HEK293 (cell line): ENCODE measurements around the gene GAREM1.

Experiments
- CTCF ChIP-seq: fragments of 450-650 bp; formaldehyde crosslinking; IDR thresholded peaks from 2 replicates; pipeline ENCODE4 v1.5.1; 2016; ENCODE audit warnings: missing biosample characterization, missing genetic modification characterization
- GFI1B ChIP-seq: fragments of 450-650 bp; formaldehyde crosslinking; IDR thresholded peaks from 2 replicates; pipeline ENCODE4 v1.5.1; 2016; ENCODE audit warnings: missing biosample characterization, missing genetic modification characterization
- ZEB2 ChIP-seq: fragments of 450-650 bp; formaldehyde crosslinking; IDR thresholded peaks from 2 replicates; pipeline ENCODE4 v1.5.1; 2016; ENCODE audit warnings: missing biosample characterization, missing genetic modification characterization
- ZNF311 ChIP-seq: fragments of 450-650 bp; formaldehyde crosslinking; IDR thresholded peaks from 2 replicates; pipeline ENCODE4 v1.5.1; 2017; ENCODE audit warnings: missing biosample characterization, missing genetic modification characterization, borderline replicate concordance
- ZNF510 ChIP-seq: fragments of 450-650 bp; formaldehyde crosslinking; IDR thresholded peaks from 2 replicates; pipeline ENCODE4 v1.5.1; 2018; ENCODE audit warnings: mild to moderate bottlenecking, missing genetic modification characterization, missing biosample characterization; ENCODE audit not compliant: insufficient replicate concordance
- ZNF513 ChIP-seq: fragments of 450-650 bp; IDR thresholded peaks from 2 replicates; pipeline ENCODE4 v1.5.1; 2018; ENCODE audit warnings: missing biosample characterization, missing genetic modification characterization
- ZNF701 ChIP-seq: fragments of 450-650 bp; formaldehyde crosslinking; IDR thresholded peaks from 2 replicates; pipeline ENCODE4 v1.5.1; 2016; ENCODE audit warnings: missing biosample characterization, missing genetic modification characterization
- ZNF776 ChIP-seq: fragments of 450-650 bp; formaldehyde crosslinking; IDR thresholded peaks from 2 replicates; pipeline ENCODE4 v1.5.0; 2017; ENCODE audit warnings: missing biosample characterization, missing genetic modification characterization, borderline replicate concordance
- TF ChIP-seq, protein P1 (sequence below): fragments of 450-650 bp; formaldehyde crosslinking; IDR thresholded peaks from 2 replicates; pipeline ENCODE4 v1.5.1; 2016; ENCODE audit warnings: missing biosample characterization, missing genetic modification characterization, borderline replicate concordance
- TF ChIP-seq, protein P2 (sequence below): fragments of 450-650 bp; formaldehyde crosslinking; IDR thresholded peaks from 2 replicates; pipeline ENCODE4 v1.5.1; 2016; ENCODE audit warnings: missing biosample characterization, missing genetic modification characterization

GRCh38 chr18:32473325-32473724 is 2.6 kb upstream of the GAREM1 start:
- TF ChIP-seq ZNF513 (no peak), ZNF776 (tag by site-specific recombination) (no peak), ZNF701 (tag by site-specific recombination) (no peak), CTCF (tag by site-specific recombination) (no peak), ZNF510 (tag by site-specific recombination) (no peak), ZNF311 (no peak), ZEB2 (tag by site-specific recombination) (no peak), GFI1B (no peak)
- TF ChIP-seq, protein P1, sequence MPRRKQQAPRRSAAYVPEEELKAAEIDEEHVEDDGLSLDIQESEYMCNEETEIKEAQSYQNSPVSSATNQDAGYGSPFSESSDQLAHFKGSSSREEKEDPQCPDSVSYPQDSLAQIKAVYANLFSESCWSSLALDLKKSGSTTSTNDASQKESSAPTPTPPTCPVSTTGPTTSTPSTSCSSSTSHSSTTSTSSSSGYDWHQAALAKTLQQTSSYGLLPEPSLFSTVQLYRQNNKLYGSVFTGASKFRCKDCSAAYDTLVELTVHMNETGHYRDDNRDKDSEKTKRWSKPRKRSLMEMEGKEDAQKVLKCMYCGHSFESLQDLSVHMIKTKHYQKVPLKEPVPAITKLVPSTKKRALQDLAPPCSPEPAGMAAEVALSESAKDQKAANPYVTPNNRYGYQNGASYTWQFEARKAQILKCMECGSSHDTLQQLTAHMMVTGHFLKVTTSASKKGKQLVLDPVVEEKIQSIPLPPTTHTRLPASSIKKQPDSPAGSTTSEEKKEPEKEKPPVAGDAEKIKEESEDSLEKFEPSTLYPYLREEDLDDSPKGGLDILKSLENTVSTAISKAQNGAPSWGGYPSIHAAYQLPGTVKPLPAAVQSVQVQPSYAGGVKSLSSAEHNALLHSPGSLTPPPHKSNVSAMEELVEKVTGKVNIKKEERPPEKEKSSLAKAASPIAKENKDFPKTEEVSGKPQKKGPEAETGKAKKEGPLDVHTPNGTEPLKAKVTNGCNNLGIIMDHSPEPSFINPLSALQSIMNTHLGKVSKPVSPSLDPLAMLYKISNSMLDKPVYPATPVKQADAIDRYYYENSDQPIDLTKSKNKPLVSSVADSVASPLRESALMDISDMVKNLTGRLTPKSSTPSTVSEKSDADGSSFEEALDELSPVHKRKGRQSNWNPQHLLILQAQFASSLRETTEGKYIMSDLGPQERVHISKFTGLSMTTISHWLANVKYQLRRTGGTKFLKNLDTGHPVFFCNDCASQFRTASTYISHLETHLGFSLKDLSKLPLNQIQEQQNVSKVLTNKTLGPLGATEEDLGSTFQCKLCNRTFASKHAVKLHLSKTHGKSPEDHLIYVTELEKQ (tag by site-specific recombination) = no peak
- TF ChIP-seq, protein P2, sequence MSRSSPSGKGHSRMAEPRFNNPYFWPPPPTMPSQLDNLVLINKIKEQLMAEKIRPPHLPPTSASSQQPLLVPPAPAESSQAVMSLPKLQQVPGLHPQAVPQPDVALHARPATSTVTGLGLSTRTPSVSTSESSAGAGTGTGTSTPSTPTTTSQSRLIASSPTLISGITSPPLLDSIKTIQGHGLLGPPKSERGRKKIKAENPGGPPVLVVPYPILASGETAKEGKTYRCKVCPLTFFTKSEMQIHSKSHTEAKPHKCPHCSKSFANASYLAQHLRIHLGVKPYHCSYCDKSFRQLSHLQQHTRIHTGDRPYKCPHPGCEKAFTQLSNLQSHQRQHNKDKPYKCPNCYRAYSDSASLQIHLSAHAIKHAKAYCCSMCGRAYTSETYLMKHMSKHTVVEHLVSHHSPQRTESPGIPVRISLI (tag by site-specific recombination) = no peak
